Measurements from ENCODE around the gene SRGAP2.
"Not testable (repeated sequence)": the region's sequence is repeated elsewhere in the genome, so short reads cannot be mapped to it uniquely, and the experiment has no call there.

SRGAP2 gene

GRCh38 chr1:206203364-206204158 is at the start of gene SRGAP2:
SRGAP2 (plus strand) TSS chr1:206203541; CDS start chr1:206205971, 2,430 bp downstream.
- DNase-seq = not testable (repeated sequence)

GRCh38 chr1:206167350-206168029 is 35.9 kb upstream of the SRGAP2 start:
- not testable (repeated sequence) for DNase-seq

- not testable (repeated sequence) for DNase-seq
These were observed 33.5 kb upstream of the SRGAP2 start for GRCh38 chr1:206169794-206170193.

- DNase-seq = not testable (repeated sequence)
These were observed 30.1 kb upstream of the SRGAP2 start for GRCh38 chr1:206173110-206173719.

GRCh38 chr1:206174182-206174868 is 29.0 kb upstream of the SRGAP2 start:
- not testable (repeated sequence) for DNase-seq

GRCh38 chr1:206175459-206176113 is 27.8 kb upstream of the SRGAP2 start:
- DNase-seq = not testable (repeated sequence)

GRCh38 chr1:206176114-206176502 is 27.2 kb upstream of the SRGAP2 start:
- not testable (repeated sequence) for DNase-seq

GRCh38 chr1:206178061-206178989 is 25.0 kb upstream of the SRGAP2 start:
- DNase-seq = not testable (repeated sequence)

GRCh38 chr1:206179666-206180065 is 23.7 kb upstream of the SRGAP2 start:
- not testable (repeated sequence) for DNase-seq

GRCh38 chr1:206182368-206183317 is 20.7 kb upstream of the SRGAP2 start:
- not testable (repeated sequence) for DNase-seq

- DNase-seq = not testable (repeated sequence)
These were observed 19.6 kb upstream of the SRGAP2 start for GRCh38 chr1:206183788-206184187.

- DNase-seq = not testable (repeated sequence)
These were observed 17.6 kb upstream of the SRGAP2 start for GRCh38 chr1:206185778-206186177.

GRCh38 chr1:206186826-206187225 is 16.5 kb upstream of the SRGAP2 start:
- not testable (repeated sequence) for DNase-seq

- DNase-seq = not testable (repeated sequence)
These were observed 8.2 kb upstream of the SRGAP2 start for GRCh38 chr1:206195182-206195581.

GRCh38 chr1:206196748-206197424 is 6.5 kb upstream of the SRGAP2 start:
- not testable (repeated sequence) for DNase-seq

GRCh38 chr1:206202789-206203363 is 465 bp upstream of the SRGAP2 start, which contains the start of gene FAM72A:
FAM72A (minus strand) TSS chr1:206202839; CDS start chr1:206202025, 814 bp downstream.
- peak; percentile 99 for DNase-seq

- DNase-seq = not testable (repeated sequence)
These were observed 794 bp downstream of the SRGAP2 start for GRCh38 chr1:206204159-206204511.

GRCh38 chr1:206204871-206205270 is 1.5 kb downstream of the SRGAP2 start:
- not testable (repeated sequence) for DNase-seq

- not testable (repeated sequence) for DNase-seq
These were observed 2.2 kb downstream of the SRGAP2 start for GRCh38 chr1:206205569-206205968.

Measured in DMS 273 treated with DMSO at 0.1 percent for 48 hours (cell line).